ENCODE measurements around the gene MYH14. TPM values are rescaled to one million over a fixed set of nuclear protein-coding genes. Genes with fewer than 3 reads are reported as not detected.

MYH14 gene
- total and polyA plus RNA-seq, 10 of the 15 experiments (the other 5 are each of a cell fraction or from before 2014, with no cell fraction given) = 0.06 to 0.69 (median 0.15) TPM; not detected in 4

DNA sequence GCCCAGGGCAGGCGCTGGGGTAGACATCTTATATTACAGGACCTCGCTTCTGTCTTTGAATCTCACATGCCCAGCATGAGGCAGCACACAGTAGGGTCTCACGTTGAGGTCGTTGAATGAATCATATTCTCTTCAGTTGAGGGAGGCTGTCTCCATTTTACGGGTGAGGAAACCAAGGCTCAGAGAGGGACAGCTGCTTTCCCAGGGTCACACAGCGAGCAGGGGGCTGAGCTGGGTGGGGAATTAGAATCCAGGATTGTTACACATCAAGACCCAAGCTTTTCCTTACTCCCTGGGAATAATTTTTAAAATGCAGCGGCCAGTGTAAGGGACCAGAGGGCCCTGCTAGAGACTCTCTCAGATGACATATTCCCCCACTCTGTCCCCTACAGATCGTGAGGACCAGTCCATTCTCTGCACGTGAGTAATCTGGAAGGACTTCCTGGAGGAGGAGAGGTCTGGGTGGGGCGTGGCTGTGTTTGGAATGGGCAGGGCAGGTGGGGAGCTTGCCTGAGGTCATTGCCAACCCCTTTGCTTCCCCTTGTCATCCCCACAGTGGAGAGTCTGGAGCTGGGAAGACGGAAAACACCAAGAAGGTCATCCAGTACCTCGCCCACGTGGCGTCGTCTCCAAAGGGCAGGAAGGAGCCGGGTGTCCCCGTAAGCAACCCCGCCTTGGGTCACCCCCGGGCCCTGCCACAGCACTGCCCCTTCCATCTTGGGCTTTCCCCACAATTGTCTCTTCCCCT, 19.4 kb downstream of the MYH14 start (continued):
- TF ChIP-seq PKNOX1 (IDR thresholded peaks at IDR 0.05) = no peak
- TF ChIP-seq JUNB (IDR thresholded peaks at IDR 0.05) = no peak
- TF ChIP-seq ZNF274 (IDR thresholded peaks at IDR 0.05; ENCODE audit: insufficient read depth, insufficient read length) = no peak
- no peak for TF ChIP-seq SRF (IDR thresholded peaks at IDR 0.05; ENCODE audit: low read depth in 2 of 2, low read length in 2 of 2)

DNA sequence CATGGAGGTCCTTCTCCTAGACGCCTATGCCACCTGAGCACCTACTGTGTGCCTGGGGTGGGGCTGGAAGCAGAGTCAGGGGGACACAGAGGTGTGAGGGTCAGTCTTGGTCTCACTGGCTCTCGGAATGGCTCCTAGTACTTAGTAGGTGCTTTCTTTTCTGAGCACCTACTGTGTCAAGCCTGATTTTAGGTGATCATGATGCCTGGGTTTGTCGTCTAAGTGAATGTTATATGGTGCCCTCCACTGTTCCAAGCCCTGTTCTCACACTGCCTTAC, 20.0 kb downstream of the MYH14 start:
- WGBS (ENCODE audit: insufficient coverage, insufficient replicate concordance, low lambda C conversion rate, missing lambda C conversion rate) = 12% methylated on average over 3 of the region's 3 CpGs
- CTCF ChIA-PET = no interaction called here
- H3K9ac ChIP-seq (ENCODE audit: control insufficient read depth, insufficient read depth, low read length) = no peak overlapping the region
- no TSS peak for BruUV-seq (replicated peaks)
- intact Hi-C loops (cut with micrococcal nuclease; ENCODE audit: unreplicated experiment) = no loop called here
- H3K27ac ChIP-seq (ENCODE audit: control insufficient read depth, insufficient read depth) = no peak overlapping the region
- no peaks in the 10 kb centered on the region; the same call in 2 of the 3 replicates for H3K9me3 ChIP-seq (replicated peaks; ENCODE audit: control insufficient read depth, insufficient read depth, low read length)
- no peak overlapping the region for H3K4me2 ChIP-seq (ENCODE audit: control insufficient read depth, insufficient read depth)
- TF ChIP-seq CUX1 (IDR thresholded peaks at IDR 0.05; ENCODE audit: insufficient replicate concordance, low read depth, low read length) = no peak
- no peak for TF ChIP-seq MEF2B (IDR thresholded peaks at IDR 0.05; ENCODE audit: partially characterized antibody, poor library complexity, severe bottlenecking)
- TF ChIP-seq, protein P1, sequence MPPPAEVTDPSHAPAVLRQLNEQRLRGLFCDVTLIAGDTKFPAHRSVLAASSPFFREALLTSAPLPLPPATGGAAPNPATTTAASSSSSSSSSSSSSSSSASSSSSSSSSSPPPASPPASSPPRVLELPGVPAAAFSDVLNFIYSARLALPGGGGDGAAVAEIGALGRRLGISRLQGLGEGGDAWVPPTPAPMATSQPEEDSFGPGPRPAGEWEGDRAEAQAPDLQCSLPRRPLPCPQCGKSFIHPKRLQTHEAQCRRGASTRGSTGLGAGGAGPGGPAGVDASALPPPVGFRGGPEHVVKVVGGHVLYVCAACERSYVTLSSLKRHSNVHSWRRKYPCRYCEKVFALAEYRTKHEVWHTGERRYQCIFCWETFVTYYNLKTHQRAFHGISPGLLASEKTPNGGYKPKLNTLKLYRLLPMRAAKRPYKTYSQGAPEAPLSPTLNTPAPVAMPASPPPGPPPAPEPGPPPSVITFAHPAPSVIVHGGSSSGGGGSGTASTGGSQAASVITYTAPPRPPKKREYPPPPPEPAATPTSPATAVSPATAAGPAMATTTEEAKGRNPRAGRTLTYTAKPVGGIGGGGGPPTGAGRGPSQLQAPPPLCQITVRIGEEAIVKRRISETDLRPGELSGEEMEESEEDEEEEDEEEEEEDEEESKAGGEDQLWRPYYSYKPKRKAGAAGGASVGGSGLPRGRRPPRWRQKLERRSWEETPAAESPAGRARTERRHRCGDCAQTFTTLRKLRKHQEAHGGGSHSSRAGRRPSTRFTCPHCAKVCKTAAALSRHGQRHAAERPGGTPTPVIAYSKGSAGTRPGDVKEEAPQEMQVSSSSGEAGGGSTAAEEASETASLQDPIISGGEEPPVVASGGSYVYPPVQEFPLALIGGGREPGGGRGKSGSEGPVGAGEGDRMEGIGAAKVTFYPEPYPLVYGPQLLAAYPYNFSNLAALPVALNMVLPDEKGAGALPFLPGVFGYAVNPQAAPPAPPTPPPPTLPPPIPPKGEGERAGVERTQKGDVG (CRISPR knock-in tag; IDR thresholded peaks at IDR 0.05) = no peak
- RAD21 ChIA-PET (ENCODE audit: unreplicated experiment) = no interaction called here
- FAIRE-seq (no peak), ATAC-seq (no peak), DNase-seq (ENCODE audit: low read depth, low spot score) (no peak)
- H3K4me3 ChIP-seq = no peak overlapping the region
- SMC1A ChIA-PET (ENCODE audit: uncharacterized antibody, unreplicated experiment) = no interaction called here
- no peaks in the 10 kb centered on the region for H3K27me3 ChIP-seq (replicated peaks in 1 of 2; ENCODE audit: control insufficient read depth in 2 of 2, insufficient read depth in 2 of 2, low read length in 1 of 2)
- in situ Hi-C loops (cut with MboI) = no loop called here
- H3K36me3 ChIP-seq (ENCODE audit: control insufficient read depth in 2 of 2, insufficient read depth in 2 of 2, low read length in 1 of 2) = no peaks in the 10 kb centered on the region
- H4K20me1 ChIP-seq (ENCODE audit: control insufficient read depth, insufficient read depth) = no peaks in the 10 kb centered on the region
- H2AFZ ChIP-seq (ENCODE audit: control insufficient read depth, low read depth, low read length) = no peak overlapping the region
- H3K4me1 ChIP-seq (ENCODE audit: control insufficient read depth, insufficient read depth, low read length) = no peaks in the 10 kb centered on the region
- POLR2A ChIA-PET = no interaction called here
- H3K79me2 ChIP-seq (ENCODE audit: control insufficient read depth, insufficient read depth, low read length) = no peaks in the 10 kb centered on the region

All from GM12878 (cell line).